C4-2B (cell line): ENCODE results near the gene TPBGL.

Experiments
- ZFX ChIP-seq: fragments of 450-650 bp; IDR thresholded peaks from 2 replicates; pipeline ENCODE4 v1.6.1; 2017
- TF ChIP-seq, protein P1 (sequence below): fragments of 450-650 bp; conservative IDR thresholded peaks from 2 replicates; pipeline ENCODE4 v1.5.1; 2017; ENCODE audit warnings: mild to moderate bottlenecking

DNA sequence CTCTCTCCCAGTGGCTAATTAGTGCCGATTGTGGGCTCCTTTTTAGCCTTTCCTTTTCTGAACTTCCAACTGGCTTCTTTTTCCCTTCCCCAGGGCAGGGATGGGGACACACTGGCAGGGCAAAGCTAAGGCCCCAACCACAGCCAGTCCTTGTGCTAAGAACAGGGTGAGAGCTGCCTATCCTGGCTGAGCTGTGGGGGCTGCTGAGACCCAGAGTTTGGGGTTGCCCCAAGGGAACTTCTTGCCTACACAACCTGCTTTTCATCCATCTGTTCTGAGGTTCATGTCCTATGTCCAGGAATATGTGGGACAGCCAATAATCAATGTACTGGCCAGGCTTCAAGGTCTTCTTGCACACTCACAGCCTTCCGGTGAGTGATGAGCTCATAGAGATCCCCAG is 10.0 kb upstream of the TPBGL start:
- TF ChIP-seq, protein P1, sequence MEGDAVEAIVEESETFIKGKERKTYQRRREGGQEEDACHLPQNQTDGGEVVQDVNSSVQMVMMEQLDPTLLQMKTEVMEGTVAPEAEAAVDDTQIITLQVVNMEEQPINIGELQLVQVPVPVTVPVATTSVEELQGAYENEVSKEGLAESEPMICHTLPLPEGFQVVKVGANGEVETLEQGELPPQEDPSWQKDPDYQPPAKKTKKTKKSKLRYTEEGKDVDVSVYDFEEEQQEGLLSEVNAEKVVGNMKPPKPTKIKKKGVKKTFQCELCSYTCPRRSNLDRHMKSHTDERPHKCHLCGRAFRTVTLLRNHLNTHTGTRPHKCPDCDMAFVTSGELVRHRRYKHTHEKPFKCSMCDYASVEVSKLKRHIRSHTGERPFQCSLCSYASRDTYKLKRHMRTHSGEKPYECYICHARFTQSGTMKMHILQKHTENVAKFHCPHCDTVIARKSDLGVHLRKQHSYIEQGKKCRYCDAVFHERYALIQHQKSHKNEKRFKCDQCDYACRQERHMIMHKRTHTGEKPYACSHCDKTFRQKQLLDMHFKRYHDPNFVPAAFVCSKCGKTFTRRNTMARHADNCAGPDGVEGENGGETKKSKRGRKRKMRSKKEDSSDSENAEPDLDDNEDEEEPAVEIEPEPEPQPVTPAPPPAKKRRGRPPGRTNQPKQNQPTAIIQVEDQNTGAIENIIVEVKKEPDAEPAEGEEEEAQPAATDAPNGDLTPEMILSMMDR: no peak
- no peak for TF ChIP-seq ZFX
